Smooth muscle cell of the brain vasculature (primary cell): ENCODE results near the gene ILF3.

Source experiments
- DNase-seq: peaks from one replicate; pipeline ENCODE4 v3.0.0-alpha.2; 2012; ENCODE audit warnings: low read depth, low spot score

The ILF3 gene

DNA sequence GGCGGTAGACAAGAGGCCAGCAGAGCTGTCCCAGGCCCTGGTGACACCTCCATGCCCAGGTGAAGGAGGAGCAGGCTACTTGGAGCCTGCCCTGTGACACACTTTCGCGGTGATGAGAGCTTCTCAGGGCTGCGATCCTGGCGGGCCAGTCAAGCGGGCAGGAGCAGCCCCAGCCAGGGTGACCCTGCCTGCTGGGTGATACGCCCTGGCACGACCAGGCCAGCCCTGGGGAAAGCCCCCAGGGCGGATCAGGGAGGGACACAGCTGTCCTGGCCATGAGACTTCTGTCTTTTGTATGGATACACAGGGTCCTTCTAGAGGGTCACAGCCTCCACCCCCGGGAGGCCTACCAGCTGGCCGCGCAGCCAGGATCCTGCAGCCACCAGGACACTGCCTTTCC, 76.8 kb downstream of the ILF3 start:
- DNase-seq = no peak

DNA sequence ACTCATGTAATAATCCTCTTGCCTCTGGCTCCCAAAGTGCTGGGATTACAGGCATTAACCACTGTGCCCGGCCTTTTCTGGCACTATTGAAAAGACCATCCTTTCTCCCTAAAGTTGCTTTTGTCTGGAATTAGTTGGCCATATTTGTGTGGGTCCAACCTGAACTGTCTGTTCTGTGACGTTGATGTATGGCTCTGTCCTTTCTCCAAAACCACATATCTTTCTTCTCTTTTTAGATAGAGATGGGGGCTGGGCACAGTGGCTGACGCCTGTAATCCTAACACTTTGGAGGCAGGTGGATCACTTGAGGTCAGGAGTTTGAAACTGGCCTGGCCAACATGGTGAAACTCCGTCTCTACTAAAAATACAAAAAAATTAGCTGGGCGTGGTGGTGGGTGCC, 81.6 kb downstream of the ILF3 start:
- no peak for DNase-seq

DNA sequence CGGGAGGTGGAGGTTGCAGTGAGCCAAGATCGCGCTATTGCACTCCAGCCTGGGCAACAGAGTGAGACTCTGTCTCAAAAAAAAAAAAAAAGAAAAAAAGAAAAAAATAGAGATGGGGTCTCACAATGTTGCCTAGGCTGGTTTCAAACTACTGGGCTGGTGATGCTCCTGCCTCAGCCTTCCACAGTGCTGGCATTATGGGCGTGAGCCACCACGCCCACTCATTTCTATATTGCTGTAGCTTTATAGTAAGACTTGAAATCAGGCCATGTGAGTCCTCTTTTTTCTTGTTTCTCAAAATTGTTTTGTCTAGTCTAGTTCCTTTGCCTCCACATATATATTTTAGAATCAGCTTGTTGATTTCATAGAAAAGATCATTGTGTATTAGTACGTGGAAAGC, 82.0 kb downstream of the ILF3 start:
- no peak for DNase-seq

DNA sequence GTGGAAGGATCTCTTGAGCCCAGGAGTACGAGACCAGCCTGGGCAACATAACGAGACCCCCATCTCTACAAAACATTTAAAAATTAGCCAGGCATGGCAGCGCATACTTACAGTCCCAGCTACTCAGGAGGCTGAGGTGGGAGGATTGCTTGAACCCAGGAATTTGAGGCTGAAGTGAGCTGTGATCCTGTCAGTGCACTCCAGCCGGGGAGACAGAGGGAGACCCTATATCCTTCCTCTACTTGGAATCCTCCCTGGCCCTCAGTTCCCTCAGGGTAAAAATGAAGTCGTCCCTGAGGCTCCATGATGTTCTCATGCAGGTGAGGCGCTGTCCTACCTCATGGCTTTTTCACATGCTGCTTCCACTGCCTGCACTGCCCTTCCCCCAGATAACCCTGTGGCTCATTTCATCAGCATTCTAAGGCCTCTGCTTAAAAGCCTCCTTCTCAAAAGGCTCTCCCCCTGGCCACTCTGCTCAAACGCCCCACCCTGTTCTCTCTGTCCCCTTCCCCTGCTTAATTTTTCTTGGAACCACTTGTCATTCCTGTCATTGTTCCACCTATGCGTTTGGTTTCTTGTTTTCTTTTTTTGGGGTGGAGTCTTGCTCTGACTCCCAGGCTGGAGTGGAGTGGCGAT, 82.9 kb downstream of the ILF3 start:
- no peak for DNase-seq

DNA sequence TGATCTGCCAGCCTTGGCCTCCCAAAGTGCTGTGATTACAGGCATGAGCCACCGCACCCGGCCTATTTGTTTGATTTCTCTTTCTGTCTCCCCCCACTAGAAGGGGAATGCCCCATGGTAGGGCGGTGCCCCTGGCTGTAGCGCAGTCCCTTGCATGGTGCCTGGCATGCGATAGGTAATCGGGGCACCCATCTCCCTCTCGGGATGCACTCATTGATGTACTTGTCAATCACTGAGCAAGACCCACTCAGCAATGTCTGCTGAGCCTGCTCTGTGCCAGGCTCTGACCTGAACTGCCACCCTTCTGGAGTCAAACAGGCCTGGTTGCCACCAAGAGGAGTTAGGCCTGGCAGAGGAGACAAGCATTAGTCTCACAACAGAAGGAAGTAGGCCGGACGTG, 83.6 kb downstream of the ILF3 start:
- no peak for DNase-seq

DNA sequence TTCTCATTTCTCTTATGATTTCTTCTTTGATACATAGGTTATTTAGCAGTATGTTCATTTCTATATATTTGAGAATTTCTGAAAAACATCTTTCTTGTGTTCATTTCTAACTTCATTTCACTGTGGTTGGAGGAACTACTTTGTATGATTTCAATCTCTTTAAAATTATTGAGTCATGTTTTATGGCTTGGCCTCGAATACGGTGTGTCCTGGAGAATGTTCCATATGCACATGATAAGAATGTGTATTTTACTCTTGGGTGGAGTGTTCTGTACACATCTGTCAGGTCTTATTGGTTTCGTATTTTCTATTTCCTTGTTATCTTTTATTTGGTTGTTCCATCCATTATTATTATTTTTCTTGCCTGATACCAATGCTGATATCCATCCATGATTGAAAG, 86.7 kb downstream of the ILF3 start:
- no peak for DNase-seq
